K562 treated with DMSO at 1 percent for 48 hours (cell line): ENCODE data around the gene TOMM70. TPM values are rescaled to one million over a fixed set of nuclear protein-coding genes. Genes with fewer than 3 reads are reported as not detected.

Experiments
- total RNA-seq: library from RNA; unstranded; fragments of 300-600 nt; gene quantifications from 2 replicates; pipeline ENCODE4 v1.2.3, GENCODE V29; 2022; ENCODE audit warnings: low replicate concordance; ENCODE audit errors: extremely low read depth

The TOMM70 gene
- total RNA-seq: not detected in 2 replicates

GRCh38 chr3:100400780-100401673, at the start of gene TOMM70, which contains the start of gene LNP1:
TOMM70 (minus strand) TSS chr3:100401089; CDS start chr3:100400949, 140 bp downstream.
LNP1 (plus strand) TSS chr3:100401539; CDS start chr3:100429730, 28,191 bp downstream.

DNA sequence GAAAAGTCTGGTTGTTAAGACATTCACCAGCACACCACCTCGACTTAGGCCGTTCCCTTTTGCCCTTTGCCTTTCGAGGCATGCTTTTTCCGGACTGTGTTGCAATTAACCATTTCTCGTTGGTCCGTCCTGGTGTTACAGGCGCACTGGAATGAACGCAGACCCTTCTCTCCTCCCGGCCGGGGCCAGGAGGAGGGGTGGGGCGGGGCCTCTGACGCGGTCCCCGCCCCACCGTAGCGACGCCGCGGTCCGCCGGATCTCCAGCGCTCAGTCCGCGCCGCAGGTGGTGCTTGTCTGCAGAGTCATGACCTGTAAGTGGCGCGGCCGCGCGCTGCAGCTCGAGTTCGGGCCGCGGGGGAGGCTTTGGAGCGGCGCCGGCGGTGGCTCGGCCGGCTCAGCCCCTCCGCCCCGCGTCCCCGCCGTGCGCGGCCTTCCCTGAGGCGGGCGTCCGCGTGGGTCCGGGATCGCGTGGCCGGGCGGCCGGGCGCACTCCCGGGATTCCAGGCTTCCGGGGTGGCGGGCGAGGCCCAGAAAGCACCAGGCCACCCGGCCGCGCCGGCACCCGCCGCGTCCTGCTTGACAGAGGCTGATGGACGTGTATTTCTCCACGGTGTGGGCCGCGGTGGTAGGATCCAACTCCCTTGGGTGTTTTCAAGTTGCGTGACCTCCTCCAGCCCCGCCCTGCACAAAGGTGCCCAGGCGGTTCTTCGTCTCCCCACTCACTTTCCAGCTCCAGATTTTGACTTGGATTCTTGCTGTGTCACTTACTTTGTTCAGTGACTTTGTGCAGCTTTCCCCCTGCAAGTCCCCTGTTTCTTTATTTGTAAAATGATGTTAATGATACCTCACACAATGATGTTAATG, 66.2 kb downstream of the TOMM70 start, which contains the start of gene NIT2:
Gene NIT2, plus strand, starts transcription at position 270 of the 864 bp plus-strand sequence. Its CDS starts 35 bp downstream, at position 305.

Other genes with a start within 250 kb of the TOMM70 start
- gene TBC1D23, start 140.1 kb downstream of the TOMM70 start, total RNA-seq: not detected in 2 replicates
- not detected in 2 replicates for gene NIT2, start 66.3 kb downstream of the TOMM70 start, total RNA-seq
- not detected in 2 replicates for gene LNP1, start 450 bp upstream of the TOMM70 start, total RNA-seq
- not detected in 2 replicates for gene TMEM45A, start 91.5 kb upstream of the TOMM70 start, total RNA-seq
- not detected in 2 replicates for gene ADGRG7, start 208.5 kb upstream of the TOMM70 start, total RNA-seq